Esophagus (tissue), 2 donors: Measurements from ENCODE around the gene AKR1E2. TPM values are rescaled to one million over a fixed set of nuclear protein-coding genes. Genes with fewer than 3 reads are reported as not detected.
A peak's percentile ranks its signal among the peaks of the same experiment; 100 is the strongest.
"Not testable (repeated sequence)": the region's sequence is repeated elsewhere in the genome, so short reads cannot be mapped to it uniquely, and the experiment has no call there.

ENCODE experiments used
- H3K27ac ChIP-seq, 2 donors: one replicate each; pipeline ENCODE4 v1.5.1; 2013; ENCODE audit warnings: low read depth in 2 of 2, mild to moderate bottlenecking in 2 of 2, inconsistent platforms in 1 of 2, low read length in 1 of 2, moderate library complexity in 1 of 2
- H3K27me3 ChIP-seq, 2 donors: one replicate each; pipeline ENCODE4 v1.6.1; 2013; ENCODE audit warnings: low read length in 2 of 2, control low read depth in 1 of 2, mild to moderate bottlenecking in 1 of 2; ENCODE audit not compliant: insufficient read depth in 2 of 2, control insufficient read depth in 1 of 2
- H3K36me3 ChIP-seq, 2 donors: one replicate each; pipeline ENCODE4 v1.6.1; 2013; ENCODE audit warnings: low read length in 1 of 2; ENCODE audit not compliant: control insufficient read depth in 2 of 2, insufficient read depth in 2 of 2
- H3K4me1 ChIP-seq, 2 donors: one replicate each; pipeline ENCODE4 v1.6.1; 2013; ENCODE audit warnings: low read length in 1 of 2; ENCODE audit not compliant: control insufficient read depth in 2 of 2, insufficient read depth in 2 of 2
- H3K4me3 ChIP-seq, 2 donors: one replicate each; pipeline ENCODE4 v1.5.1; 2013; ENCODE audit warnings: low read length in 2 of 2, mild to moderate bottlenecking in 2 of 2, low read depth in 1 of 2, moderate library complexity in 1 of 2
- H3K9me3 ChIP-seq, 2 donors: one replicate each; pipeline ENCODE4 v1.6.1; 2013; ENCODE audit warnings: mild to moderate bottlenecking in 2 of 2, low read depth in 1 of 2, low read length in 1 of 2, moderate library complexity in 1 of 2; ENCODE audit not compliant: control insufficient read depth in 2 of 2, insufficient read depth in 1 of 2
- WGBS, 2 donors: extraction: QIAGEN DNeasy Blood & Tissue Kit; methylation state at CpG; one replicate each; pipeline ENCODE4 v1.1.7; 2013; 5-methylcytosine and 5-hydroxymethylcytosine counted together
- polyA plus RNA-seq, 2 donors: library from polyadenylated mRNA; stranded (reverse); fragments of 200-250 nt; gene quantifications; one replicate each; pipeline ENCODE4 v1.2.3, GENCODE V29; 2013
- donor health status: healthy with polysubstance abuse.
- donor health status: Bipolar disorder and iron deficiency.

AKR1E2 gene
- polyA plus RNA-seq, 2 donors, result 1.1 TPM

DNA sequence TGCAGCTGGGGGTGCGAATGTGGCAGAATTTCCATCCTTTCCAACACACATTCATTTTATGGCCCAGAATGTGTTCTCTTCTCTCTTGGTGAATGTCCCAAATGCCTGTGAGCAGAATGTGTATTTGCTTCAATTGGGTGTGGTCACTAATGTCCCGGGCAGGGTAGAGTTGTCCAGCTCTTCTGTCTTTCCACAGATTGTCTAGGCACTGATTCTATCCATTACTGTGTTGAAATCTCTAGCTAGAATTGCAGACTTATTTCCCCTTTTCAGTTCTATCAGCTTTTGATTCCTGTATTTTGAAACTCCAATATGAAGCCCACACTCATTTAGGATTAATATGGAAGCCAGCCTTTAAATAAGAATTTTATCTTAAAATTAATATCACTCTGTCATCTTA lies 14.0 kb upstream of the AKR1E2 start:
- Histone ChIP-seq H3K4me3 (no peak overlapping the region), H3K36me3 (no peaks in the 10 kb centered on the region), H3K27me3 (no peaks in the 10 kb centered on the region), H3K27ac (no peak overlapping the region), H3K4me1 (peaks cover 0 to 2% of the 10 kb centered on the region in 2 donors), H3K9me3 (no peaks in the 10 kb centered on the region)
- WGBS, 2 donors, result 69 to 75% methylated on average over 2 of the region's 2 CpGs

DNA sequence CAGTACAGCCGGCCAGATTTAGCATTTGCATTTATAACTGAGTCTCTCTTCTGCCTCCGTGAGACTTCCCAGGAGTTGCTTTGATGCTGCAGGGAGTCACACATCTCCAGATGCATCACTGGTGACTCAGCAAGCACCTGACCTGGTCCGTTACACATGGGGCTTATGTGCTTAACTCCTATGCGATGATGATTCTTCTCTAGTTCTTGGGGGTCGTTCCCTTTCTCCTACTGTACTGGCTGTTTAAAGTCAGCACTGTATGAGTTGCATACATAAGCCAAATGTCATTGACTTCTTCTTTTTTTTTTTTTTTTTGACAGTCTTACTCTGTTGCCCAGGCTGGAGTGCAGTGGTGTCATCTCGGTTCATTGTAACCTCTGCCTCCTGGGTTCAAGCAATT lies 13.0 kb upstream of the AKR1E2 start:
- no peaks in the 10 kb centered on the region for H3K27me3 ChIP-seq
- H3K4me1 ChIP-seq, result peaks cover 0 to 2% of the 10 kb centered on the region in 2 donors
- H3K36me3 ChIP-seq, result no peaks in the 10 kb centered on the region
- no peaks in the 10 kb centered on the region for H3K9me3 ChIP-seq
- 43 to 60% methylated on average over 6 of the region's 6 CpGs for WGBS, 2 donors
- H3K4me3 ChIP-seq, result no peak overlapping the region
- H3K27ac ChIP-seq, result no peak overlapping the region

DNA sequence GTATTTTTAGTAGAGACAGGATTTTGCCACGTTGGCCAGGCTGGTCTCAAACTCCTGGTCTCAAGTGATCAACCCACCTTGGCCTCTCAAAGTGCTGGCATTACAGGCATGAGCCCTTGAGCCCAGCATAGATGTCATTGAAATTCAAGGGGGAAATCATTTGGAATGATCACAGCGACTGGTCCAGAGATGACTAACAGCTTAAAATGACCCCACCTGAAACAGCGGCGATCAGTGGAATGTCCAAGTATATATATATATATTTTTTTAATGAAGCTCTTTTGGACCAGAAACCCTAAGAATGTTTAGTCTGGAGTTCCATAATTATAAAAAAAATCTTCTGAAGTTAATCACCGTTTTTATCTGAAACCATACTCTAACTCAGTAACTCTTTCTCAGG lies 12.5 kb upstream of the AKR1E2 start:
- no peaks in the 10 kb centered on the region for H3K36me3 ChIP-seq
- no peak overlapping the region for H3K4me3 ChIP-seq
- no peaks in the 10 kb centered on the region for H3K27me3 ChIP-seq
- no peak overlapping the region for H3K27ac ChIP-seq
- no peaks in the 10 kb centered on the region for H3K9me3 ChIP-seq
- WGBS, 2 donors, result 68 to 69% methylated on average over 5 of the region's 5 CpGs
- peaks cover 0 to 2% of the 10 kb centered on the region in 2 donors for H3K4me1 ChIP-seq

DNA sequence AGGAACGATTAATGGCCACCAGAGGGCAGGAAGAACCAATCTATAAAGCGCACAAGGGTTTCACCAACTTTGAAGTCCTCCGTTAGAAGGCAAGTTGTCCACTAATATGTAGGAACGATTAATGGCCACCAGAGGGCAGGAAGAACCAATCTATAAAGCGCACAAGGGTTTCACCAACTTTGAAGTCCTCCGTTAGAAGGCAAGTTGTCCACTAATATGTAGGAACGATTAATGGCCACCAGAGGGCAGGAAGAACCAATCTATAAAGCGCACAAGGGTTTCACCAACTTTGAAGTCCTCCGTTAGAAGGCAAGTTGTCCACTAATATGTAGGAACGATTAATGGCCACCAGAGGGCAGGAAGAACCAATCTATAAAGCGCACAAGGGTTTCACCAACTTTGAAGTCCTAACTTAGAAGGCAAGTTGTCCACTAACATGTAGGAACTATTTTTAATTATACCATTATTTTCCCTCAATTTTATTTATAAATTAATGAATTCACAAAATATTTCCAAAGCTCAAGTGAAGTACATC lies 10.3 kb upstream of the AKR1E2 start:
- H3K36me3 ChIP-seq, H3K27ac ChIP-seq, H3K4me1 ChIP-seq, H3K27me3 ChIP-seq, H3K4me3 ChIP-seq, H3K9me3 ChIP-seq: not testable (repeated sequence)
- WGBS, 2 donors, result 8 to 33% methylated on average over 2 of the region's 11 CpGs

DNA sequence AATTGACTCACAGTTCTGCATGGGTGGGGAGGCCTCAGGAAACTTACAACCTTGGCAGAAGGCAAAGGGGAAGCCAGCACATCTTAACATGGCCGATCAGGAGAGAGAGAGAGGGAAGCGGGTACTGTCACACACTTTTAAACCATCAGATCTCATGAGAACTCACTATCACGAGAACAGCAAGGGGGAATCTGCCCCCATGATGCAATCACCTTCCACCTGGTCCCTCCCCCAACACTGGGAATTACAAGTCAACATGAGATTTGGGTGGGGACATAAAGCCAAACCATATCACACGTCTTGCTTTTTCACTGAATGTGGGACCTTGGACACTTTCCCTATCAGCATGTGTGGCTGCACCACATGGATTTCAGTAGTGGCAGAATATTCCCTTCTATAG lies 9.0 kb upstream of the AKR1E2 start:
- Histone ChIP-seq H3K27ac (no peak overlapping the region), H3K27me3 (no peaks in the 10 kb centered on the region), H3K4me1 (peaks cover 0 to 2% of the 10 kb centered on the region in 2 donors), H3K36me3 (no peaks in the 10 kb centered on the region), H3K4me3 (no peak overlapping the region), H3K9me3 (no peaks in the 10 kb centered on the region)
- 79 to 85% methylated on average over 4 of the region's 4 CpGs for WGBS, 2 donors

DNA sequence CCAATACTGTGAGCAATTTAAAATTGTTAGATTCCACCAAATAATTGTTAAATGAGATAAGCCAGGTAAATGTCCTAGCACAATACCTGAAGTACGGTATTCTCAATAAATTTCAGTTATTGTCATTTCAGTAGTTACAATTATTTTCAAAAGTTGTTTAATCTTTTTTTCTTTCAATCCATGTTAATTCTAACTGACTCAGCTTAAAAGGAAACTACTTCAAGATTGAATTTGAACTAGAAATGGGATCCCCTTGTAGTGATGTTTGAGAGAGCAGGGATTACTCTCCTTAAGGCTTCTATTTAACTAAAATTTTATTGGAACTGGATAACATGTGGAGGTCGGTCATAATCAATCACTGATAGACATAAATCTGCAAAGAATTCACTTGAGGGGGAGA lies 6.9 kb upstream of the AKR1E2 start:
- no peaks in the 10 kb centered on the region for H3K27me3 ChIP-seq
- H3K4me1 ChIP-seq, result no peaks in the 10 kb centered on the region
- no peak overlapping the region for H3K27ac ChIP-seq
- no peak overlapping the region for H3K4me3 ChIP-seq
- no peaks in the 10 kb centered on the region for H3K9me3 ChIP-seq
- H3K36me3 ChIP-seq, result no peaks in the 10 kb centered on the region
- 68 to 83% methylated on average over 2 of the region's 2 CpGs for WGBS, 2 donors

DNA sequence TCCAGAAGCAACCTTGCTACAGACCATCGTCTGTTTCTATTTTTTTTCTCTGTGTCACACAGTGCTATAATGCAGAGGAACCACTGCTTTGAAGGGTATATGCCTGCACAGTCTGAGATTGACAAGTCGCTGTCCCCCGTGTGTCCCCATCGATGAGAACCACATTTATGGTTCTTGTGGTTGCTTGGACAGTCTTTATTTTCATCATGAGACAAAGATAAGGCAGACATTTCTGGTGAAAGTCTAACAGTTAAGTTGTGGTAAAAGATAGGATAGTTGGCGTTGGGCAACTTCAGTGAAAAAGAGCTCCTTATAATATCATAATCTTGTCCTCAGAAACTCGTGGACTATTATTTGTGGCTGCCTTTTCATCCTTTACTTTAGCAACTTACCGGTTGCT lies 6.3 kb upstream of the AKR1E2 start:
- H3K9me3 ChIP-seq, result no peaks in the 10 kb centered on the region
- WGBS, 2 donors, result 78 to 79% methylated on average over 7 of the region's 7 CpGs
- H3K4me1 ChIP-seq, result no peaks in the 10 kb centered on the region
- no peaks in the 10 kb centered on the region for H3K27me3 ChIP-seq
- no peak overlapping the region for H3K27ac ChIP-seq
- H3K4me3 ChIP-seq, result no peak overlapping the region
- no peaks in the 10 kb centered on the region for H3K36me3 ChIP-seq

DNA sequence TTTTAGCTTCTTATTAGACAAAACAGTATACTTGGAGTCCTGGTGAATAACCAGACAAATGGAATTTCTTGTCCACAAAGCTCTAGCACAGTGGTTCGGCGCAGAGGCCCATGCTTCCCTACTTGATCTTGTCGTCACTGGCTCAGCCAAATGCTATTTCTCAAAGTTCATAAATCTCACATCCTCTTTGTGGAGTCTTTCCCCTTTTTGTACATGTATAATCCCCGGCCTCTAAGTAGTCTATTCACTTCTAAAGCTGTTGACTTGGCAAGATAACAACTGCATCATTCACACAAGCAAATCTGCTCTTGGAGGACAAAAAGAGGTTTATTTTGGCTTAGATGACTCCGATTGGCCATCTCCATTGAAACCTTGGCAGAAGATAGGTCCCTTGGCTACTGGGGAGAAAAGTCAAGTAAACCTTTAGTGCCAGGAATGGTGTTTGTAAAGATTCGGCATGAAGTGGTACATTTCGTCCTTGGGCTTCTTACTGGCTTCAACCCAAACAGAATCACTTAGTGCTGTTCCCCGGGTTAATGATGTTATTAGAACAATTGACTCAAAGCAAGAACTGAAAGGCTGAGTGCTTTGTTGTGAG lies 5.1 kb upstream of the AKR1E2 start:
- H3K27me3 ChIP-seq, result no peaks in the 10 kb centered on the region
- H3K27ac ChIP-seq, result peak overlapping the region in 1 of 2 donors; percentile 29
- peaks cover 0 to 5% of the 10 kb centered on the region in 2 donors for H3K9me3 ChIP-seq
- WGBS, 2 donors, result 31 to 42% methylated on average over 8 of the region's 8 CpGs
- H3K4me1 ChIP-seq, result peaks cover 0 to 6% of the 10 kb centered on the region in 2 donors
- H3K36me3 ChIP-seq, result no peaks in the 10 kb centered on the region
- H3K4me3 ChIP-seq, result no peak overlapping the region

DNA sequence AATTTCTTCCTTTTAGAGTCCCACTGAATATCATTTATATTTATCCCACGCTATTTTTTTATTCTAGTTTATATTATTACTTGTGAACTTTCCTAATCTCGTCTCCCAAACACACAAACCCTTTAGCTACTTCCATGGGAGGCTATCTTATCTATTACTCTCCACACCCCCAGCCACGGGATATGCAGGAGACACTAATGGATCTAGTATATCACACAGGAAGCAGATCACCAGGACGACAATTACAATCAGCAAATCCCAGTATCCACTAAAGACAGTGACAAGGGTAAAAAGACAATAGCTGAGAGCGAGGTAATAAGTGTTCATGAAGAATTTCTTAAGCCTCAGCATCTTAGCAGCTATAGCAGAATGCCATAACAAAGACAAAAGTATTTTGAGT lies 3.8 kb upstream of the AKR1E2 start:
- peaks cover 0 to 5% of the 10 kb centered on the region in 2 donors for H3K9me3 ChIP-seq
- no peak overlapping the region for H3K27ac ChIP-seq
- H3K4me1 ChIP-seq, result peaks cover 0 to 8% of the 10 kb centered on the region in 2 donors
- no peaks in the 10 kb centered on the region for H3K27me3 ChIP-seq
- 65 to 78% methylated on average over 5 of the region's 5 CpGs for WGBS, 2 donors
- no peaks in the 10 kb centered on the region for H3K36me3 ChIP-seq
- H3K4me3 ChIP-seq, result no peak overlapping the region

DNA sequence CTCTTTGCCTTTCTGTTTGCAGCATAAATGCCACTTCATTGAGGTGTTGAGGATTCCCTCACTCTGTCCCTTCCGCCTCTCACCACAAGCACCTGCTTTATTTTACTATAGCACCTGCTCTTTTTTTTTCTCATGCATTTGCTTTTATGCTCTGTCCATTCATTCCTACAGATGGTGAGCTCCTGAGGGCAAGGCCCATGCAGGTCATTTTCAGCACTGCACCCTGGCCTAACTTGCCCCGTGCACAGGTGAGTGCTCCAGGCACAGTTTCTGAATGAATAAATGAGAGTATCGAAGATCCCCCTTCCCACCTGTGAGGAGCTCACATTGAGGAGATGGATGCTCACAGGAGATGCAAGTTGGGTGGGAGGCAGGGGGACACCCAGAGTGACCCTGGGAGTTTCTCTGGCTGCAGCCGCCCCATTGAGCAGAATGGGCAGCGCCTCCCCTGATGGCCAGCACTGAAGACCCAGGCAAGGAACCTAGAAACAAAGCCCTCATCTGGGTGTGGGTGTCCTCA lies 1.2 kb upstream of the AKR1E2 start:
- Histone ChIP-seq H3K27ac (no peak overlapping the region), H3K36me3 (no peaks in the 10 kb centered on the region), H3K9me3 (peaks cover 0 to 5% of the 10 kb centered on the region in 2 donors), H3K4me1 (peaks cover 0 to 8% of the 10 kb centered on the region in 2 donors), H3K4me3 (no peak overlapping the region), H3K27me3 (no peaks in the 10 kb centered on the region)
- WGBS, 2 donors, result 95% methylated on average over 5 of the region's 5 CpGs
